ENCODE measurements around the gene AK2.

DNA sequence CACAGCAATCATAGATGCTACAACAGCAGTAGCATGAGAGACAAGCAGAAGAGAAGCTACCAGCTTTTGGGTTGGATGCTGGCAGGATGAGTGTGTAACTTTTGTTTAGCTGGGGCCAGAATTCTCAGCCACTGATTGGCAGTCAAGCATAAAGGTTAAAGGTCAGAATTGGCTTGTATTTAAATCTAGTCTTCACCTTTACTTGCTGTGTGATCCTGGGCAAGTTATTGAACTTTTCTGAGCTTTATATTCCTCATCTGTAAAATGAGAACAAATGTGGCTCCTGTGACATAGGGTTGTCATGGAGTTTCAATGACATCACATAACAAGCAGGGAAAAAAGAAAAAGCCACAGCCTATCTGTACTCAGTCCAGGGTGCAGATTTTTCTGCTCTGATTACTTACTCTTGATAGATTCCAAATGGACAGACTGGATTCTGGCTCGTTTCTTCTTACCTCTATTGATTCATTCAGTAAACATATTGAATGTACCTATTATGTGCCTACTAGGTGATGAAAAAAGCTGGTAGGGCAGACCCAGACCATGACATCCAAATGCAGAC lies 41.4 kb upstream of the AK2 start:
- TF ChIP-seq, protein P1, sequence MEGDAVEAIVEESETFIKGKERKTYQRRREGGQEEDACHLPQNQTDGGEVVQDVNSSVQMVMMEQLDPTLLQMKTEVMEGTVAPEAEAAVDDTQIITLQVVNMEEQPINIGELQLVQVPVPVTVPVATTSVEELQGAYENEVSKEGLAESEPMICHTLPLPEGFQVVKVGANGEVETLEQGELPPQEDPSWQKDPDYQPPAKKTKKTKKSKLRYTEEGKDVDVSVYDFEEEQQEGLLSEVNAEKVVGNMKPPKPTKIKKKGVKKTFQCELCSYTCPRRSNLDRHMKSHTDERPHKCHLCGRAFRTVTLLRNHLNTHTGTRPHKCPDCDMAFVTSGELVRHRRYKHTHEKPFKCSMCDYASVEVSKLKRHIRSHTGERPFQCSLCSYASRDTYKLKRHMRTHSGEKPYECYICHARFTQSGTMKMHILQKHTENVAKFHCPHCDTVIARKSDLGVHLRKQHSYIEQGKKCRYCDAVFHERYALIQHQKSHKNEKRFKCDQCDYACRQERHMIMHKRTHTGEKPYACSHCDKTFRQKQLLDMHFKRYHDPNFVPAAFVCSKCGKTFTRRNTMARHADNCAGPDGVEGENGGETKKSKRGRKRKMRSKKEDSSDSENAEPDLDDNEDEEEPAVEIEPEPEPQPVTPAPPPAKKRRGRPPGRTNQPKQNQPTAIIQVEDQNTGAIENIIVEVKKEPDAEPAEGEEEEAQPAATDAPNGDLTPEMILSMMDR (IDR thresholded peaks at IDR 0.05), result no peak
- TF ChIP-seq POLR2A (IDR thresholded peaks at IDR 0.05), result no peak
